Thyroid gland (tissue), 4 donors: Measurements from ENCODE around the gene GSN. TPM values are rescaled to one million over a fixed set of nuclear protein-coding genes. Genes with fewer than 3 reads are reported as not detected.

ENCODE experiments used
- DNase-seq, 2 donors: peaks; one replicate each; pipeline ENCODE4 v3.0.0-alpha.2; 2019
- H3K27ac ChIP-seq, 3 donors: fragments of 200-600 bp; sonication (generic); 1 replicate in 2 of 3; 2 replicates in 1 of 3; pipeline ENCODE4 v1.5.1; 2016 to 2019; ENCODE audit warnings: mild to moderate bottlenecking in 1 of 3, moderate library complexity in 1 of 3
- H3K27me3 ChIP-seq: fragments of 200-600 bp; sonication (generic); one replicate; pipeline ENCODE4 v1.5.1; 2019
- H3K36me3 ChIP-seq, 2 donors: fragments of 200-600 bp; sonication (generic); one replicate each; pipeline ENCODE4 v1.5.1; 2016 to 2019
- H3K4me1 ChIP-seq, 2 donors: fragments of 200-600 bp; sonication (generic); one replicate each; pipeline ENCODE4 v1.5.1; 2017 to 2019
- H3K4me3 ChIP-seq, 3 donors: fragments of 200-600 bp; sonication (generic); replicated peaks in 1 of 3; 1 replicate in 2 of 3; 2 replicates in 1 of 3; pipeline ENCODE4 v1.5.1; 2016; ENCODE audit warnings: mild to moderate bottlenecking in 1 of 3
- H3K9me3 ChIP-seq: fragments of 200-600 bp; sonication (generic); one replicate; pipeline ENCODE4 v1.5.1; 2017
- CTCF ChIP-seq, 6 experiments: fragments of 200-600 bp in 3 of 6; fragments of 450-650 bp in 3 of 6; sonication (generic) in 3 of 6; IDR thresholded peaks; one replicate each; pipeline ENCODE4 v1.5.1; 2016 to 2019; ENCODE audit warnings: antibody characterized with exemption in 6 of 6, mild to moderate bottlenecking in 2 of 6, inconsistent platforms in 1 of 6, moderate library complexity in 1 of 6
- POLR2A ChIP-seq, 2 donors: fragments of 450-650 bp; IDR thresholded peaks; one replicate each; pipeline ENCODE4 v1.6.1; 2017; ENCODE audit warnings: antibody characterized with exemption in 2 of 2, mild to moderate bottlenecking in 2 of 2, moderate library complexity in 1 of 2
- WGBS, 2 donors: methylation state at CpG; one replicate each; pipeline ENCODE4 v1.1.5; 2017; 5-methylcytosine and 5-hydroxymethylcytosine counted together
- intact Hi-C: fragments of 100-400 bp; cut with DNase I; formaldehyde crosslinking; loops from one replicate; pipeline ENCODE4 v1.15.1; 2023
- total RNA-seq, 4 donors: library from RNA; depleted of rRNA; stranded (reverse); fragments of >200 nt; gene quantifications; one replicate each; pipeline ENCODE4 v1.2.3, GENCODE V29; 2016

Gene GSN
- total RNA-seq, 4 donors from 2014 or later, result 1,151 to 1,624 (median 1,443) TPM

- intact Hi-C loops, result loop anchor here (5.0 kb wide), 2 partner anchors 78 to 107 kb away; no protein-coding TSS in a partner anchor
- peaks cover 31 to 54% of the 10 kb centered on the region in 2 donors for H3K36me3 ChIP-seq
Measured at GRCh38 chr9:121318631-121319382, 50.8 kb downstream of the GSN start.

GRCh38 chr9:121319383-121319780, 51.4 kb downstream of the GSN start:
- no peak overlapping the region for H3K4me3 ChIP-seq
- peak overlapping the region; percentile 80 to 91 (median 83) for H3K27ac ChIP-seq
- no peaks in the 10 kb centered on the region for H3K9me3 ChIP-seq
- TF ChIP-seq POLR2A (IDR thresholded peaks at IDR 0.05) (no peak), CTCF (IDR thresholded peaks at IDR 0.05) (no peak)
- H3K4me1 ChIP-seq, result peaks cover 29 to 55% of the 10 kb centered on the region in 2 donors
- intact Hi-C loops, result loop anchor here (5.0 kb wide), 2 partner anchors 78 to 107 kb away; no protein-coding TSS in a partner anchor
- H3K27me3 ChIP-seq, result no peaks in the 10 kb centered on the region
- H3K36me3 ChIP-seq, result peaks cover 31 to 55% of the 10 kb centered on the region in 2 donors
- no peak for DNase-seq
- 89 to 92% methylated on average over 5 of the region's 5 CpGs for WGBS, 2 donors

More at GRCh38 chr9:121318631-121319382, 50.8 kb downstream of the GSN start:
- Histone ChIP-seq H3K27me3 (no peaks in the 10 kb centered on the region), H3K4me3 (no peak overlapping the region), H3K4me1 (peaks cover 29 to 55% of the 10 kb centered on the region in 2 donors), H3K9me3 (no peaks in the 10 kb centered on the region), H3K27ac (peak overlapping the region; percentile 80 to 91 (median 83))
- 82 to 84% methylated on average over 16 to 19 of the region's 19 CpGs for WGBS, 2 donors
- DNase-seq, result peak; percentile 56 to 71
- TF ChIP-seq CTCF (IDR thresholded peaks at IDR 0.05), result peak in 2 of 6 experiments; percentile 4 to 11
- TF ChIP-seq POLR2A (IDR thresholded peaks at IDR 0.05), result no peak

GRCh38 chr9:121321016-121321503, 53.1 kb downstream of the GSN start:
- Histone ChIP-seq H3K4me1 (peaks cover 29 to 70% of the 10 kb centered on the region in 2 donors), H3K27ac (peak overlapping the region; percentile 80 to 91 (median 83)), H3K9me3 (no peaks in the 10 kb centered on the region), H3K36me3 (peaks cover 45 to 59% of the 10 kb centered on the region in 2 donors), H3K27me3 (no peaks in the 10 kb centered on the region), H3K4me3 (no peak overlapping the region)
- 88 to 92% methylated on average over 6 to 10 of the region's 10 CpGs for WGBS, 2 donors
- intact Hi-C loops, result no loop called here
- TF ChIP-seq CTCF (IDR thresholded peaks at IDR 0.05), result no peak
- no peak for TF ChIP-seq POLR2A (IDR thresholded peaks at IDR 0.05)
- DNase-seq, result no peak

- Histone ChIP-seq H3K4me1 (peaks cover 29 to 72% of the 10 kb centered on the region in 2 donors), H3K4me3 (no peak overlapping the region), H3K27me3 (no peaks in the 10 kb centered on the region), H3K27ac (peak overlapping the region; percentile 43 to 91 (median 80)), H3K9me3 (no peaks in the 10 kb centered on the region), H3K36me3 (peaks cover 50 to 63% of the 10 kb centered on the region in 2 donors)
- no peak for DNase-seq
- intact Hi-C loops, result no loop called here
- TF ChIP-seq POLR2A (IDR thresholded peaks at IDR 0.05) (peak in 1 of 2 donors; percentile 11), CTCF (IDR thresholded peaks at IDR 0.05) (no peak)
- 69 to 82% methylated on average over 5 of the region's 5 CpGs for WGBS, 2 donors
Measured at GRCh38 chr9:121322037-121322736, 54.2 kb downstream of the GSN start.
